Dermis blood vessel endothelial cell (primary cell): ENCODE results near the gene KRT85. TPM values are rescaled to one million over a fixed set of nuclear protein-coding genes. Genes with fewer than 3 reads are reported as not detected.
A peak's percentile ranks its signal among the peaks of the same experiment; 100 is the strongest.
"Not testable (repeated sequence)": the region's sequence is repeated elsewhere in the genome, so short reads cannot be mapped to it uniquely, and the experiment has no call there.

Experiments used
- DNase-seq: peaks from one replicate; pipeline ENCODE4 v3.0.0; 2010
- total RNA-seq: library from RNA; depleted of rRNA; stranded (reverse); fragments of >200 nt; gene quantifications from 2 replicates; pipeline ENCODE4 v1.2.3, GENCODE V29; 2014

Gene KRT85
- total RNA-seq: not detected in 2 replicates

DNA sequence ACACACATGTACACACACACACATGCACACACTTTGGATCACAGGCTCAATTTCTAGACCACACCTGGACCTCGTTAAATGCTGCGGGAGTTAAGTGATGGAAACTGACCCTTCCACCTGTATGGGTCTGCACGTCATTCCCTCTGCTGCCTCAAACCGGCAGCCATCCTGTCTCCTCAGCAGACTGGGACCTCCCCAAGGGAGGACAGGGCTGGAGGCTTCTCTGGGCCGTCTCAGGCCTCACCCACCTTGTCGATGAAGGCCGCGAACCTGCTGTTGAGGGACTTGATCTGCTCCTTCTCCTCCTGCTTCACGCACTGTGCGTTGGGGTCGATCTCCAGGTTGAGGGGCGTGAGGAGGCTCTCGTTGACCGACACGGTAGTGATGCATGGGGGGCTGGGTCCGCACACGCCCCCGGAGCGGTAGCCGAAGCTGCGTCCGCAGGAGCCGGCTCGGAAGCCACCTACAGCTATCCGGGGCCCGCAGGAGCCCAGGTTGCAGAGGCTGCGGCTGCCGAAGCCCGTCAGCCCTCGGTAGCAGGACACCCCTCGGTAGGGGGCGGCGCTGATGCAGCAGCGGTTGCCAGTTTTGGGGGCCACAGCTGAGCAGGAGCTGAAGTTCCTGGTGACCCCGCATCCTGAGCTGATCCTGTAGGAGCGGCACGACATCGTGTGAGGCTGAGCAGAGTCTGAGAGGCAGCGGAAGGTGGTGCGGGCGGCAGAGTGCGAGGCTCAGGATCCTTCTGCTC, at the start of gene KRT85:
Gene KRT85, minus strand, starts transcription at position 744 of the 748 bp plus-strand sequence. Its CDS starts 76 bp downstream, at position 668.
- DNase-seq: no peak

DNA sequence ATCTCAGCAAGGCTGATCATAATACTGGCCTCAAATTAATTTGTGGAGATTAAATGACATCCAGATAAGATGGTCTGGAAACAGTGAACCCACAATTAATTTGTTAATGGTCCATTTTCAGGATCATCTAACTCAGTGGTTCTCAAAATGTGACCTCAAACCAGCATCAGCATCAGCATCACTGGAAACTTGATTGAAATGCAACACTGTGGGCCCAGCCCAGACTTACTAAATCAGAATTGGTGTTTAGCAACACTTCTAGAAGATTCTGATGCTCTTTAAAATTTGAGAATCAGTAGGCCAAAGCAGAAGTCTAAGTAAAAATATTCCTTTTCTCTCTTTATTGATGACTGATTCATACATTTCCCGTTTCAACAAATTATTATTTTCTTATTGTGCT, 49.5 kb upstream of the KRT85 start:
- DNase-seq: no peak

DNA sequence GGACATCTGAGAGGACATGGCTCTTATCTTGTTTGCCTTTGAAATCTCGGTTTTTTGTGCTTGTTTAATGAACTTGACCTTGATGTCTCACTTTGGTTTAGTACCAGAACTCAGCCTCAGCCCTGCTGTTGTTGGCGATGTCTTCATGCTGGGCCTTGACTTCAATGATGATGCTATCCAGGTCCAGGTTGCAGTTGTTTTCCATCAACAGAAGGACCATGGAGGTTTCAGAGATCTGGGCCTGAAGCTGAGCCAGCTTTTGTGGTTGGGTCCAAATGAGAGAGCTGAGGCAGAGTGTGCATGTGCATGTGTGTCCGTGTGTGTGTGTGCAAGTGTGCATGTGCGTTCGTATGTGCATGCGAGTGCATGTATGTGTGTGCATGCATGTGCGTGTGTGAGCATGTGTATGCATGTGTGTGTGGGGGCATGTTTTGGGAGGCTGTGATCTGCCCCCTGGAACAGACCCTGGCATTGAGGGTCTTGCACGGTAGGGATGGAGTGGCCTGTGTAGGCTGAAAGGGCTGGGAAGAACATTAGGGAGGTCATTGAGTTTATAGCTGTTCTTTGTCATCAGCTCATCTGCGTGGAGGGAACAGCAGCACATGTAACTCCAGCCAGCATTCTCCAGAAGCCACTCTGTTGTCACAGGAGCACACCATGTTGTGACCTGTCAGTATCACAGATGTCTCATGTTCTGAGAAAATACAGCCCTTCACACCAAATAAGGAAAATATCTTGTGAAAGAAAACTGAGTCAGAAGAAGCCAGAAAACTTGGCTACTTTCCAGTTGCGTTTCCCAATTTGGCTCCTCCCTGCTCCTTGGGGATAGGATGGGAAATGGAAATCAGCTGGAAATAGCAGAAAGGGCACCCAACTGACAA, 48.8 kb upstream of the KRT85 start:
- DNase-seq: peak; percentile 5

DNA sequence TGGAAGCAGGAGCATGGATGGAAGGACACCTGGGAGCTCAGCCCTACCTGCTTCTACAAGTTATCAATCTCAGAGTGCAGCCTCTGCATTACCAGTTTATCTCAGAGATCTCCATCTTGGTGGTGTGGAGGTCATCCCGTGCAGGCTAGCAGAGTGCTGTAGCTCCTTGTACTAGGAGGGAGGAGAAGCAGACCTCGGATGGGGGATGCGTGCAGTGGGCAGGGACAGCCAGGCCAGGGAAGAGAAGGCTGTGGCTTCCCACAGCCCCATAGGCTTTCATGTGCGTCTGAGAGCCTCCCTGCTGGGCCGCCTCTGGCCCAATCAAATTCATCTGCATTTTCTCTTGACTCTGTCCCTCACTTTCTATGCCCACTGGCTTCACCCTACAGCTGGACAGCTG, 47.7 kb upstream of the KRT85 start:
- DNase-seq: no peak

DNA sequence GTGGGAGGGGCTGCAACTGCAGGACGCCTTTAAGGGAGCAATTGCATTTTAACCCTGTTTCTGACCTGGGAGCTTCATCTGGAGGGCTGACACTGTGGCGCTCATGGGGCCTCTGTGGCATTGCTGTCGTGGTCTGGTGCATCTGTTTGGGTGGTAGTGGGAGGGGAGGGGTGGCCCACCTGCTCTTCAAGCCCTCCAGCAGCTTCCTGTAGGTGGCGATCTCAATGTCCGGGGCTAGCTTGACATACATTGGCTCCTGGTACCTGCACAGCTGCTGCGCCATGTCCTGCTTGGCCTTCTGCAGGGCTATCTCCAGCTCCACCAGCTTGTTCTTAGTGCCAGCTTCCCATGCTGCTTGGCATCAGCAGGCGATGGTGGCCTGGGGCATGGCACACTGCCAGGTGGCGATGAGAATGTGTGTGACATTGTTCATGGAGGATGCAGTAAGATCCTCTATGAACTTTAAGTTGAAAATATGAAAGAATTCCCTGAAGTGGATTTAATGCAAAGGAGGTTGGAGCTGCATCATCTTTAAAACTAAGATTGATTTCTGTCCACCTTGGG, 46.6 kb upstream of the KRT85 start:
- DNase-seq: no peak

DNA sequence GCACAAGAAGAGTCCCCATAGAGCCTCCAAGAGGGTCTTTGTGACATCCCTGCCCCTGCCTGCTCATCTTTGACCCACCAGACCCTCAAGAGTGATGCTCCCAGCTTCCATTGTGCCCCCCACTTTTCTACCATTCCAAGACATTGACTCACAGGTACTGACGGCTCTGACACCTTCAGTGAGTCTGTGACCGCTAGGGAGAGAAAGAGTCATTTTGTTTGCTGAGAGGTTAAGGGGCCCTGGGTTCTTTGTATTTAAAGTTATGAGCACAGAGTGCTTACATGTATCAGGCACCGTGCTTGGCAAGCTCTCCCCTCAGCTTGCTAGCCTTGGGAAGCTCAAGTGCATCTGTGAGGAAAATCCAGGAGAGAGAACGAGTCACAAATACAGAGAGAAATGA, 45.9 kb upstream of the KRT85 start:
- DNase-seq: no peak

DNA sequence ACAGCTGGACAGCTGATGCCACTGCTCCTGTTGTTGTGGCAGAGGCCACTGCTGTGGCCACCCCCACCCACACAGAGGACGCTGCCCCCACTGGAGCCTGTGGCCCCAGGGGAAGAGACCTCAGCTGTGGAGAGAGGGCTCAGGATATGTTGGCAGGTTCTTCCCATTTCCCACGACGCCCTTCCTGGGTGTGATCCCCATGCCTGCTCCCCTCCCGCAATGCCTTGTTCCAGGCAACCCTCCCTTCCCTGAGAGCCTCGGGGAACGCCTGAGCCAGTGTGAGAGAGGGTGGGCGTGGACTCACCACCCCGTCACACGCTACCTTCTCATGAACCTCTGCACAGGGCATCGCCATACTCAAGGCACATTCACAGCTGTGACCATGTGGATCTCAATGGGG, 44.5 kb upstream of the KRT85 start:
- DNase-seq: no peak

DNA sequence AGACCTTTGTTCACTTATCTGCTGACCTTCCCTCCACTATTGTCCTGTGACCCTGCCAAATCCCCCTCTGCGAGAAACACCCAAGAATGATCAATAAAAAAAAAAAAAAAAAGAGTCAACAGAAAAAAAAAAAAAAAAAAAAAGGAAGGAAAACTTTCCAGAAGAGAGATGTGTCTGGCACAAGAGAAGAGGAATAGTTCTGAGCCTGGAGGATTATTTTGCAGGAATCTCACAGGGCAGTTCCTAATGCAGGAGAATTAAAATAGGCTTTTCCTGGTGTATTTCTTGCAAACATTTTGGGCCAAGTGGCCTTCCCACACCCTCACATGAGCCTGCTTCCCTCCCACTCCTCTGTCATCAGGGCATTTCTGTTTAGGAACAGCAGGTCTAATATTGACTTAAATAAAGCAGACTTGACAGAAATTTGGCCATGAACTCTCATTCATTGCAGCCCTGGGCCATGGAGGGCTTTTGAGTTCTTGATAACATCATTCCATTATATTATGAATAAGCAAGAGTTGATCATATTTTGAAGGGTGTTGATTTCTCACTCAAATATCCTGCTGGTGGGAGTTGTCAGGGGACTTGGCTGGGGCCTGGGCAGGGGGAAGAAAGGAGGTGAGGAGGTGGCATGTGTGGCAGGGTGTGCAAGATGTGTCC, 43.4 kb upstream of the KRT85 start:
- not testable (repeated sequence) for DNase-seq

DNA sequence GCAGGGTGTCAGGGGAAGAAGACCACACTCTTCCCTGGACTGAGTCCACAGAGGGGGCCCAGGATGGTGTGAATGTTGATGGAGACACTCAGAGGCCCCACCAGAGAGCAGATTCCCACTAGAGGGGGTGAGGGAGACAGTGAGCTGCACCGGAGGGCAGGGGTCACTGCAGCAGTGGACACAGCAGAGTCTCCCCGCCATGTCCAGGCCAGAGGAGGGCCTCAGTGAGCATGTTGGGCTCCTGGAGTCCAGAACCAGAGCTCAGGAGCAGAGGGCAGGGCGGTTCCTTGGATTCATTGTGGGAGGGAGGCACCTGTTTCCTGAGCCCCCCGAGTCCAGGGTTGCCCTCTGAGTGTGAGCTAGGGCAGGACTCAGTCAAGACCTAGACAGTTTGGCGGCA, 40.6 kb upstream of the KRT85 start:
- no peak for DNase-seq

DNA sequence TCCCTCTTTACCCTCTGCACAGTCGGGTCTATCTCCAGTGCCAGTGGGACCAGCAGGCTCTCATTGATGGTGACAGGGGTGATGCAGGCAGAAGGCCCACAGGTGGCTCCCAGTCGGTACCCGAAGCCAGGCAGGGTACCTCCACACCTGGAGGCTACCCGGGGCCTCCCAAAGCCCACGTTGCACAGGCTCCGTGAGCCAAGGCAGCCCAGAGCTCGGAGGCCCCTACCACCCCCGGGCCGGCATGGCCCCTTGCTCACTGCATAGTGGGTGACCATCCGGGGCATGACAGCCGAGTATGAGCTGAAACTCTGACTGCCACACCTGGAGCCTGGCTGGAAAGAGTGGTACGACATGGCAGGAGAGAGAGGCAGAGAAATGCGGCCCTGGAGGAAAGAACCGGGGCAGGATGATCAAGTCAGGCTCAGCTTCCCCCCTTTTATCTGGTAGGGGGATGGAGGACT, 38.7 kb upstream of the KRT85 start, which contains the start of gene KRT82:
Gene KRT82, minus strand, starts transcription at position 414 of the 464 bp plus-strand sequence. Its CDS starts 58 bp downstream, at position 356.
- no peak for DNase-seq

DNA sequence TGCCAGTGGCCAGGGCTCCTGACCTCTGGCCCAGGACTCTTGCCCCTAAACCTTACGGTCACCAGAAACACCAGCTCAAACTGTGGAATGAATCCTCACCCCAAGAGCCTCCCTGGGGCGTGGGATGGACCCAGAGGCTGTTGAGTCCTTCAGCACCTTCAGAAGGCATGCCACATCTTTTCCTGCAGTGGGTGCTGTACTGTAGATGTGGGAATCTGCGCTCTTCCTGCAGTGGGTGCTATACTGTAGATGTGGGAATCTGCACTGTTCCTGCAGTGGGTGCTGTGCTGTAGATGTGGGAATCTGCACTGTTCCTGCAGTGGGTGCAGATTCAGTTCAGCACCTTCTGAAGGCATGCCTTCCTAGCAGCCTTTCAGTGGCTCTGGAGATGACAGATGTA, 37.7 kb upstream of the KRT85 start:
- no peak for DNase-seq

DNA sequence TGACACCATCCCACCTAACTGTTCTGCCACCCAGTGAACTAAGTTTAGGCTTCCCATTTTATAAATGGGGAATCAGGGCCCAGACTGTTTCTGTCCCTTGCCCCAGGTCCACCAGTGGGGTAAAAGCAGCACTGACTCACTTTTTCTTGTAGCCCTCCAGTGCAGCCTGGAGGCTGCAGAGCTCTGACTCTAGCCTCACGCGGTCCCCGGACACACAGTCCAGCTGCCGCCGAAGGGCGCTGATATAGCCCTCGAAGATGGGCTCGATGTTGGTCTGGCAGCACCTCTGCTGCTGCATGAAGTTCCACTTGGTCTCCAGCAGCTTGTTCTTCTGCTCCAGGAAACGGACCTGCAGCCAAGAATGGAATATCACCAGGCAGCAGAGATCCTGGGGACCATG, 36.3 kb upstream of the KRT85 start:
- no peak for DNase-seq

DNA sequence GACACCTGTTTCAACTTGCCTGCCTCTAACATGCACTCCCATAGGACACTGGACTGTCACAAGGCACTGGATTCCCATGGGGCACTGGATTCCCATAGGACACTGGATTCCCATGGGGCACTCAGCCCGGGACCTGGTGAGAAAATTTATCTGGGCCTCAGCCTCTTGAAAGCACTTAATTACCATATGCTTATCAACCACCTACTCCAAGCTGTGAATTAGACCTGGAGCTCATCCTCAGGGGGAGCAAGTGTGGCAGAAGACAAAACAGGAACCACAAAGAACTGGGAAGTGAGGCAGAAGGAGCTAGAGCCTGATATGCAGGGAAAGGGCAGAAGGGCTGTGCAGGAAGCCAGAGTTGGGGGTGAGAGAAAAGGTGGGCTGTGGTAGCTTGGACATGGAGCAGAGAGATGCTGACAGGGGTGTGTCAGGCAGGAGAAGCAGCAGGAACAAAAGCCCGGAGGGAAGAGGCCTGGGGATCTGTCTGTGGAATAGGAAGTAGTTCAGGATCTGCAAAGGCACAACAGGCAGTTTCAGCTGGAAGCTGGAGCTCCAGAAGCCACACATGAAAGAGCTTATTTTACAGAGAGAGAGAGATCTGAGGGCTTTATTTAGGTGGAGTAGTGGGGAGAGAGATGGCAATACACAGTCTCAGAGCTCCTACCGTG, 35.7 kb upstream of the KRT85 start:
- DNase-seq: no peak

DNA sequence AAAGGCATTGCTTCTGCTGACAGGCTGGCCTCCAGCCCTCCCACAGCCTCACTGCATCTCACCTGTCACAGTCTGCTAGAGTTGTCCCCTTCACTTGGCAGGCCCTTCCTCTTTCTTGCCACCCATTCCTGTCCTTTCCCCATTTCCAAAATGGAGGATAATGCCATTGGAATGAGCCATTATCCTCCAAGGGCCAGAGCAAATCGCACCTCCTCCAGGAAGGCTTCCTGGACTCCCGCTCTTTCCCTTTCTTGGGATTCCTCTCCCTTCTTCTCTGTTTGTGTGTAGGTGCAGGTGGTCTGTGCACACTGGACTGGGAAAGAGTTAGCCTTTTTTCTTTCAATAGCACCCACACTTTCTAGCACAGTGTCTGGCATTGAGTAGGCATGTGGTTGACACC, 35.1 kb upstream of the KRT85 start:
- DNase-seq: no peak

DNA sequence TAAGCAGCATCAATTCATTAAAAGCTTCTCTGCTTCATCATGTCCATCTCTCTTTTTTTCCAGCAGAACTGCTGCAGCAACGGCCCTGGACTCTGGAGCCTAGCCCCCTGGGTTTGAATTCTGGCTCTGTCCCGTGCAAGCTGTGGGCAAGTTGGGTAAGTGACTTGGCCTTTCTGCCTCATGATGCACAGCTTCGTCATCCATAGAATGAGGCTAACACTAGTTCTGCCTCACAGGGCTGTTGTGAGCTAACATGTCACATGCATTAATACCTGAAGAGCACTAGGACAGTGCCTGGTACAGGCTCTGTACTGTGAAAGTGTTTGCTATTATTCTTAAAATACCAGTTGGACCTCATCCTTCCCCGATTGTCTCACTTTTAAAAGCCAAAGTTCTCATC, 34.6 kb upstream of the KRT85 start:
- DNase-seq: no peak

DNA sequence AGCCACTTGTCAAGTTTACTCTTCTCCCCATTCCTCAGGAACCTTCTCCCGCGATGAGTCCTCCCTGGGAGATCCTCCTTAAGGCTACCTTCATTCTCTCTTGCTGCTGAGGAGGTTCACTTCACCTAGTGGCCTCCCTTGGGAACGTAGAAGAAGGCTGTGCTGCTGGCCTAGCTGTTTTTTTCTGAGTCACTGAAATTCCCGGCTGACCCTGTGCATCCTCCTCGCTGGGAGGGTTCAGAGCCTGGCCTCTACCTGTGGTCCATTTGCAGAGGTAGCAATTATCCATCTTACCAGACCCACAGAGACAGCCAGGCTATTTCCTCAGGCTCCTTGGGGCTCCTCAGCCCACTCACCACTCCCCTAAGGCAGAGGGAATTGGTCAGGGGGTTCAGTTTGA, 34.2 kb upstream of the KRT85 start:
- no peak for DNase-seq

DNA sequence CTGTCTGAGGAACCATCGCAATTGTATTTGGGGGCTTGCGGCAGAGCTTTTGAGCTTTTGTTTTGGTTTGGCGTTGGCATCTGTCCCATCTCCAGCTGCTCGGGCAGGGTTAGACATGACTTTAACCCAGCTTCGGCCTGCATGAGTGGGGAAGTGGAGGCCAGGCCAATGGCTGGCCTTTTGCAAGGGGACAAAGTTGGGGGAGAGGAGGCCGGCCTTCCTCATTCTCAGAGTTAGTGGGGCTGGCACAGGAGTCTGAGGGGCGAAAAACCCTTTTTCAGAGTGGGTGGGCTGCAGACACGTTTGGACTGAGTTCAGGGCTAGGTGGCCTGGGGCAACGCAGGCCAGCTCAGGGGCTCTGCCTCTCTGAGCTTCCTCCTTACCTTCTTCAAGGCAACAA, 33.6 kb upstream of the KRT85 start:
- no peak for DNase-seq

DNA sequence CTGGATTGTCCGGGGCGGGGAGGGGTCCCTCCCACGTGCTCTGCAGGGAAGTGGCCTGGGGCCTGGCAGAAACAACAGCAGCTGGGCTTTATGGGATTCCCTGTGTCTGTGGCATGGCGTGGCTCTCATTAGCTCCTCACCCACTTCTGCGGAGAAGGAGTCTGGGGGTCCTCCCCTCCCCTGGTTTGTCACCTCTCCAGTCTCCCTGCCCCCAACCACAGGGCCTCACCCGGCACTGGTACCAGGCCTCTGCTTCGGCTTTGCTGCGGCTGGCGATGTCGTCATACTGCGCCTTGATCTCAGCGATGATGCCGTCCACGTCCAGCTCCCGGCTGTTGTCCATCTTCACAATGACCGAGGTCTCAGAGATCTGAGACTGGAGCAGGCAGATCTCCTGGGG, 32.5 kb upstream of the KRT85 start:
- DNase-seq: no peak

DNA sequence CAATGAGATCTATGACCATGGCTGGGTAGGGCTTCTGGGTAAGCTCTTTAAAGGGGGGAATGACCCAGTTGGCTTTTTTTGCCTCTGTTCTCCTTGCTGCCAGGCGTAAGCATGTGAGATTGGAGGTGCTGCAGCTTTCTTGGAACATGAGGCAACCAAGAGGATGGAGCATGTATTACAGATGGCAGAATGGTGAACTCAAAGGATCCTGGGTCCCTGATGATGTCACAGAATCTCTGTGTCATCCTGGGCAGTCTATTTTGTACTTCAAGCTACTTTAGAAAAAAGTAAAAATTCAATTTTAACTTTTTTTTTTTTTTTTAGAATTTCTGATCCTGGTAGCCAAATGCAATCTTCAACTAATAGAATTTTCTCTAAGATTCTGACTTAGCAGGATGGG, 30.9 kb upstream of the KRT85 start:
- DNase-seq: no peak

DNA sequence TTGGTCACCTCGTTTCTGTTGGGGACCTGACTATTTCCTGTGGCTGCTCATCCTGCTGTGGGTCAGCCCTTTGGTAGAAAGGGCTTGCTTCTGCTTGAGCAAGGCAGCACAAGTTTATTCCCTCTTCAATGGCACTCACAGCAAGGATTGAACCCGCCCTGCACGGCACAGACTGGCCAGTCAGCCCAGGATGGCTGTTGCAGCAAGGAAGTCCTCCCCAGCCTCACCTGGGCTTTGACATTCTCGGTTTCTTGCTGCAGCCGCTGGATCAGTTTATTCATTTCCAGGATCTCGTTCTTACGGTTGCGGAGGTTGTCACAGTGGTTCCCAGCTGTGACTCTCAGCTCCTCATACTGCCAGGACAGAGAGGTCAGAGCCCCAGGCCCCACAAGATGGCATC, 29.4 kb upstream of the KRT85 start:
- DNase-seq: no peak

DNA sequence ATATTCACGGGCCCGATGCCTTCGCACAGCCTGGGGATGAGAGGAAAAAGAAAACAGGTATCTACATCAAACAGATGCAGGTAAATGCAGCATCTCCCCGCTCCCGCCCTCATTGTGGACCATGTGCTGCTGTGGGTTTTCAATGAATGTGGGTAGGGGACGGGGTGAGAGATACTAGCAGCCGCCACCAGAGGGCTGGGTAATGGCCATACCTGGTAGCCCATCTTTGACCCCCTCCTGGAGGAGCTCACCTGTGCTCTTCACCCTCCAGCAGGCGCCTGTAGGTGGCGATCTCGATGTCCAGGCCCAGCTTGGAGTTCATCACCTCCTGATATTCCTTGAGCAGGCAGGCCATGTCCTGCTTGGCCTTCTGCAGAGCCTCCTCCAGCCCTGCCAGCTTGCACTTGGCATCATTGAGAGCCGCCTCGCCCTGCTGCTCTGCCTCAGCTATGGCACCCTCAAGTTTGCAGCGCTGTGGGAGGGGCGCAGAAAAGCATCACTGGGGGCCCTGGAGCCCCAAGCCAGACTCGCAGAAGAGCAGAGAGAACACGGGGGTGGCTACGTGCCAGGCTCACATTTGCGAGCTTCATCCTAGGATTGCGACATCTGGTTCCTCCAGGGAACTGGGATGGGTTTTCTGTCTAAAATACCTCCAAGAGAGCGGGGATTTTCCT, 28.6 kb upstream of the KRT85 start:
- no peak for DNase-seq
